ENCODE data around the gene ARRB1. TPM values are rescaled to one million over a fixed set of nuclear protein-coding genes. Genes with fewer than 3 reads are reported as not detected.

ARRB1 gene
- total and polyA plus RNA-seq, 2 of the 13 experiments (the other 11 are each of a cell fraction or from before 2014, with no cell fraction given): 22.5 to 35.7 TPM

GRCh38 chr11:75323609-75324008 lies 27.9 kb downstream of the ARRB1 start (continued):
- TF ChIP-seq ZNF879 (CRISPR knock-in tag; IDR thresholded peaks at IDR 0.05): no peak
- TF ChIP-seq RAD51 (IDR thresholded peaks at IDR 0.05; ENCODE audit: borderline replicate concordance): no peak
- no peak for TF ChIP-seq AGO1 (IDR thresholded peaks at IDR 0.05; ENCODE audit: low read depth, low read length, poor library complexity, severe bottlenecking)
- TF ChIP-seq ZNF503 (CRISPR knock-in tag; IDR thresholded peaks at IDR 0.05): 0 out of 2 replicates have a peak, but pooled peaks have one; percentile 43
- TF ChIP-seq NFIC (IDR thresholded peaks at IDR 0.05; ENCODE audit: low read length): no peak
- TF ChIP-seq FOXK2 (IDR thresholded peaks at IDR 0.05): peak; percentile 35; the same call in 1 of the 2 replicates
- no peak for TF ChIP-seq ZBTB7B (CRISPR knock-in tag; IDR thresholded peaks at IDR 0.05)
- TF ChIP-seq DZIP1 (CRISPR knock-in tag; IDR thresholded peaks at IDR 0.05): no peak
- TF ChIP-seq CAMTA2 (CRISPR knock-in tag; IDR thresholded peaks at IDR 0.05; ENCODE audit: borderline replicate concordance): no peak
- TF ChIP-seq FOXJ3 (CRISPR knock-in tag; IDR thresholded peaks at IDR 0.05; ENCODE audit: borderline replicate concordance): peak; percentile 46; the same call in 1 of the 2 replicates
- no peak for TF ChIP-seq SSRP1 (CRISPR knock-in tag; IDR thresholded peaks at IDR 0.05)
- TF ChIP-seq NFAT5 (CRISPR knock-in tag; IDR thresholded peaks at IDR 0.05): no peak
- 0 out of 2 replicates have a peak, but pooled peaks have one; percentile 32 for TF ChIP-seq HDAC2 (CRISPR knock-in tag; IDR thresholded peaks at IDR 0.05)
- TF ChIP-seq ZNF883 (CRISPR knock-in tag; IDR thresholded peaks at IDR 0.05; ENCODE audit: not compliant biosample characterization): no peak
- TF ChIP-seq ZNF264 (CRISPR knock-in tag; IDR thresholded peaks at IDR 0.05): no peak
- no peak for TF ChIP-seq GLMP (CRISPR knock-in tag; IDR thresholded peaks at IDR 0.05; ENCODE audit: borderline replicate concordance)
- no peak for TF ChIP-seq HNF4A (CRISPR knock-in tag; IDR thresholded peaks at IDR 0.05)
- no peak for TF ChIP-seq ZBTB44 (CRISPR knock-in tag; IDR thresholded peaks at IDR 0.05)
- TF ChIP-seq SMARCE1 (IDR thresholded peaks at IDR 0.05; ENCODE audit: borderline replicate concordance): no peak
